Iris pigment epithelial cell (primary cell): ENCODE measurements around the gene FAM177B.
A peak's percentile ranks its signal among the peaks of the same experiment; 100 is the strongest.

ENCODE experiments used
- DNase-seq: peaks from one replicate; pipeline ENCODE4 v3.0.0-alpha.2; 2011; ENCODE audit warnings: low read depth

Gene FAM177B

GRCh38 chr1:222736972-222737371 lies at the start of gene FAM177B:
FAM177B (plus strand) TSS chr1:222737202; CDS start chr1:222746546, 9,344 bp downstream.
- DNase-seq, result no peak

GRCh38 chr1:222691016-222691415 lies 46.0 kb upstream of the FAM177B start:
- no peak for DNase-seq

GRCh38 chr1:222694927-222695326 lies 42.1 kb upstream of the FAM177B start:
- DNase-seq, result no peak

- DNase-seq, result no peak
Measured at GRCh38 chr1:222696741-222697140, 40.3 kb upstream of the FAM177B start.

- peak; percentile 6 for DNase-seq
Measured at GRCh38 chr1:222697203-222697602, 39.8 kb upstream of the FAM177B start.

- peak; percentile 57 for DNase-seq
Measured at GRCh38 chr1:222697826-222698225, 39.2 kb upstream of the FAM177B start.

- DNase-seq, result no peak
Measured at GRCh38 chr1:222702210-222702609, 34.8 kb upstream of the FAM177B start.

GRCh38 chr1:222704260-222704659 lies 32.7 kb upstream of the FAM177B start:
- DNase-seq, result no peak

- no peak for DNase-seq
Measured at GRCh38 chr1:222706815-222707214, 30.2 kb upstream of the FAM177B start.

GRCh38 chr1:222709700-222710153 lies 27.3 kb upstream of the FAM177B start:
- peak; percentile 56 for DNase-seq

GRCh38 chr1:222711319-222712252 lies 25.4 kb upstream of the FAM177B start:
- peak; percentile 68 for DNase-seq

GRCh38 chr1:222712253-222713090 lies 24.5 kb upstream of the FAM177B start, which contains the start of the genes AIDA and BROX:
AIDA (minus strand) TSS chr1:222712491; CDS start chr1:222712317, 174 bp downstream.
BROX (plus strand) TSS chr1:222712564; CDS start chr1:222715700, 3,136 bp downstream.
- DNase-seq, result peak; percentile 82

GRCh38 chr1:222713091-222713961 lies 23.7 kb upstream of the FAM177B start:
- DNase-seq, result peak; percentile 95

- no peak for DNase-seq
Measured at GRCh38 chr1:222716393-222716792, 20.6 kb upstream of the FAM177B start.

GRCh38 chr1:222728746-222729145 lies 8.3 kb upstream of the FAM177B start:
- DNase-seq, result no peak

GRCh38 chr1:222730866-222731265 lies 6.1 kb upstream of the FAM177B start:
- no peak for DNase-seq

- no peak for DNase-seq
Measured at GRCh38 chr1:222732216-222733159, 4.5 kb upstream of the FAM177B start.

GRCh38 chr1:222734740-222735139 lies 2.3 kb upstream of the FAM177B start:
- no peak for DNase-seq

GRCh38 chr1:222736470-222736869 lies 532 bp upstream of the FAM177B start:
- no peak for DNase-seq

GRCh38 chr1:222739465-222739864 lies 2.5 kb downstream of the FAM177B start:
- DNase-seq, result no peak
